Endothelial cell of umbilical vein (primary cell): ENCODE measurements around the gene SIGLEC10. TPM values are rescaled to one million over a fixed set of nuclear protein-coding genes. Genes with fewer than 3 reads are reported as not detected.
"Not testable (repeated sequence)": the region's sequence is repeated elsewhere in the genome, so short reads cannot be mapped to it uniquely, and the experiment has no call there.

Source experiments
- BruUV-seq: library from RNA; stranded (reverse); fragments of 400-500 nt; replicated peaks from 2 replicates; lab custom pipeline; 2021; lab: Mats Ljungman, UMichigan
- CTCF ChIA-PET: fragments of 300-600, 350-600 bp; sonication (Branson Sonifier 250); formaldehyde crosslinking; loops from one replicate; lab custom pipeline; 2021; ENCODE audit warnings: antibody characterized with exemption, inconsistent platforms; lab: Charles Lee
- POLR2A ChIA-PET: fragments of 300-600, 350-600 bp; sonication (Branson Sonifier 250); formaldehyde crosslinking; loops from one replicate; lab custom pipeline; 2021; ENCODE audit warnings: antibody characterized with exemption, inconsistent platforms; lab: Charles Lee
- DNase-seq: peaks from one replicate; pipeline ENCODE4 v3.0.0-alpha.2; 2011; ENCODE audit warnings: low read depth, low spot score
- FAIRE-seq: peaks from 2 replicates; lab custom pipeline; 2011; peaks lifted over from hg19 to GRCh38; lab: Jason Lieb, UNC
- H2AFZ ChIP-seq: 2 replicates; pipeline ENCODE4 v1.6.0; 2012; ENCODE audit warnings: low read depth, low read length, control low read depth, inconsistent platforms
- H3K27ac ChIP-seq: 2 replicates; pipeline ENCODE4 v1.5.1; 2011; ENCODE audit warnings: low read depth, mild to moderate bottlenecking, control low read depth, low read length, moderate library complexity; ENCODE audit not compliant: insufficient read depth
- H3K27me3 ChIP-seq, 2 experiments: 2 replicates each; pipeline versions ENCODE4 v1.6.0 to v1.6.1; 2011; ENCODE audit warnings: low read length in 2 of 2, mixed read lengths in 1 of 2; ENCODE audit not compliant: control insufficient read depth in 2 of 2, insufficient read depth in 2 of 2
- H3K36me3 ChIP-seq, 2 experiments: 2 replicates in 1 of 2; 3 replicates in 1 of 2; pipeline ENCODE4 v1.5.1; 2011; ENCODE audit warnings: low read length in 2 of 2, mild to moderate bottlenecking in 1 of 2, moderate library complexity in 1 of 2; ENCODE audit not compliant: control insufficient read depth in 2 of 2, insufficient read depth in 2 of 2; ENCODE audit errors: extremely low read depth in 1 of 2
- H3K4me1 ChIP-seq: 3 replicates; pipeline ENCODE4 v1.5.1; 2011; ENCODE audit warnings: mild to moderate bottlenecking, low read length; ENCODE audit not compliant: control insufficient read depth, insufficient read depth; ENCODE audit errors: extremely low read depth
- H3K4me2 ChIP-seq: 2 replicates; pipeline ENCODE4 v1.6.1; 2011; ENCODE audit warnings: low read length, control low read depth, mixed read lengths; ENCODE audit not compliant: insufficient read depth
- H3K4me3 ChIP-seq, 3 experiments: fragments of 200-600 bp in 1 of 3; sonication (generic), shearing (Covaris generic) in 1 of 3; replicated peaks in 1 of 3; 2 replicates each; pipeline ENCODE4 v1.5.1; 2011 to 2016; ENCODE audit warnings: control low read depth in 3 of 3, low read length in 3 of 3, mild to moderate bottlenecking in 2 of 3, inconsistent platforms in 1 of 3, low read depth in 1 of 3, moderate library complexity in 1 of 3; ENCODE audit not compliant: insufficient read depth in 1 of 3
- H3K79me2 ChIP-seq: 2 replicates; pipeline ENCODE4 v1.6.0; 2012; ENCODE audit warnings: low read length, inconsistent platforms; ENCODE audit not compliant: control insufficient read depth, insufficient read depth
- H3K9ac ChIP-seq: replicated peaks from 2 replicates; pipeline ENCODE3; 2011; ENCODE audit warnings: low read length, control low read depth; ENCODE audit not compliant: insufficient read depth; ENCODE audit errors: extremely low read depth
- H3K9me1 ChIP-seq: replicated peaks from 3 replicates; pipeline ENCODE4 v1.6.0; 2011; ENCODE audit warnings: mild to moderate bottlenecking, low read length; ENCODE audit not compliant: control insufficient read depth, insufficient read depth; ENCODE audit errors: extremely low read depth
- H3K9me3 ChIP-seq: replicated peaks from 2 replicates; pipeline ENCODE4 v1.5.1; 2012; ENCODE audit warnings: low read length, inconsistent platforms; ENCODE audit not compliant: control insufficient read depth, insufficient read depth
- H4K20me1 ChIP-seq: replicated peaks from 2 replicates; pipeline ENCODE3; 2011; ENCODE audit warnings: mild to moderate bottlenecking, low read length; ENCODE audit not compliant: control insufficient read depth, insufficient read depth; ENCODE audit errors: extremely low read depth
- CTCF ChIP-seq, 2 donors: IDR thresholded peaks; 1 replicate in 1 of 2; 2 replicates in 1 of 2; pipeline ENCODE4 v1.5.1; 2011; ENCODE audit warnings: low read length in 2 of 2, mild to moderate bottlenecking in 2 of 2, moderate library complexity in 2 of 2, control low read depth in 1 of 2, inconsistent platforms in 1 of 2, low read depth in 1 of 2; ENCODE audit not compliant: insufficient read depth in 1 of 2; ENCODE audit errors: extremely low read depth in 1 of 2
- EZH2 ChIP-seq: IDR thresholded peaks from 2 replicates; pipeline ENCODE4 v1.6.1; 2012; ENCODE audit warnings: borderline replicate concordance, low read depth, mild to moderate bottlenecking, moderate library complexity, low read length, inconsistent platforms; ENCODE audit not compliant: severe bottlenecking
- FOS ChIP-seq: IDR thresholded peaks from 2 replicates; pipeline ENCODE4 v1.6.1; 2011; ENCODE audit warnings: mild to moderate bottlenecking, low read length, moderate library complexity, borderline replicate concordance; ENCODE audit not compliant: insufficient read depth
- GATA2 ChIP-seq: IDR thresholded peaks from 2 replicates; pipeline ENCODE4 v1.7.0; 2011; ENCODE audit warnings: low read depth, mild to moderate bottlenecking, moderate library complexity, mixed read lengths, low read length; ENCODE audit not compliant: insufficient read length, insufficient read depth
- JUN ChIP-seq: IDR thresholded peaks from 2 replicates; pipeline ENCODE4 v1.6.1; 2011; ENCODE audit warnings: borderline replicate concordance, low read depth; ENCODE audit not compliant: insufficient read length, insufficient read depth
- MAX ChIP-seq: IDR thresholded peaks from 2 replicates; pipeline ENCODE4 v1.6.1; 2011; ENCODE audit not compliant: insufficient read depth, insufficient read length
- MYC ChIP-seq: IDR thresholded peaks from one replicate; pipeline ENCODE4 v1.6.1; 2011; ENCODE audit warnings: mild to moderate bottlenecking, low read depth, low read length
- POLR2A ChIP-seq: IDR thresholded peaks from 2 replicates; pipeline ENCODE4 v1.6.1; 2012; ENCODE audit warnings: low read depth, mild to moderate bottlenecking, control low read depth, low read length
- POLR2AphosphoS5 ChIP-seq: IDR thresholded peaks from 2 replicates; pipeline ENCODE4 v1.6.1; 2012; ENCODE audit warnings: low read depth, mild to moderate bottlenecking, control low read depth, low read length, moderate library complexity; ENCODE audit not compliant: insufficient read depth
- dilution Hi-C: fragments of 300-500 bp; cut with MboI; formaldehyde crosslinking; loops from one replicate; pipeline ENCODE4 v1.15.0; 2019; ENCODE audit warnings: low sequenced_read_pairs; ENCODE audit not compliant: extremely low pct_ligation_motif_present
- intact Hi-C: fragments of 100-400 bp; cut with micrococcal nuclease; formaldehyde crosslinking; loops from one replicate; pipeline ENCODE4 v1.10.0; 2022
- polyA plus RNA-seq, 4 experiments: library from polyadenylated mRNA; depleted of rRNA in 3 of 4; stranded (reverse) in 3 of 4; unstranded in 1 of 4; fragments of >200 nt; gene quantifications; 2 replicates each; pipeline versions ENCODE4 v1.2.1 to v1.2.3, GENCODE V29; 2011 to 2012; ENCODE audit warnings: missing spikeins in 1 of 4
- total RNA-seq: library from RNA; stranded (reverse); gene quantifications from 2 replicates; pipeline ENCODE4 v1.2.3, GENCODE V29; 2021

SIGLEC10 gene
- total and polyA plus RNA-seq, 2 donors (not counting 3 experiments of a cell fraction or from before 2014, with no cell fraction given): not detected

- no peaks in the 10 kb centered on the region for H3K36me3 ChIP-seq
- H4K20me1 ChIP-seq: no peaks in the 10 kb centered on the region
- BruUV-seq: no TSS peak
- intact Hi-C loops: no loop called here
- no peaks in the 10 kb centered on the region for H3K79me2 ChIP-seq
- H3K4me2 ChIP-seq: no peak overlapping the region
- ChIA-PET CTCF (interaction anchor here (0.9 to 3.1 kb wide), 4 partner anchors 10 to 243 kb away, joined by 3 to 10 read pairs (median 4); partner anchors contain the start of gene NKG7), POLR2A (no interaction called here)
- H3K4me1 ChIP-seq: no peaks in the 10 kb centered on the region
- H3K9me1 ChIP-seq: no peaks in the 10 kb centered on the region
- no peak overlapping the region for H3K9ac ChIP-seq
- no peak overlapping the region for H2AFZ ChIP-seq
- H3K9me3 ChIP-seq: no peaks in the 10 kb centered on the region
- no peak overlapping the region for H3K27ac ChIP-seq
- FAIRE-seq (no peak), DNase-seq (no peak)
- no peak for TF ChIP-seq GATA2
- no peak for TF ChIP-seq MAX
- no peak for TF ChIP-seq EZH2
- TF ChIP-seq CTCF (IDR thresholded peaks at IDR 0.05; ENCODE audit: extremely low read depth in 1 of 2, insufficient read depth in 1 of 2, low read depth in 1 of 2, low read length in 2 of 2): no peak
- no peak for TF ChIP-seq POLR2AphosphoS5
- TF ChIP-seq FOS: no peak
- TF ChIP-seq POLR2A: no peak
- no peak for TF ChIP-seq JUN
- no peak for TF ChIP-seq MYC
- H3K4me3 ChIP-seq: no peak overlapping the region
- dilution Hi-C loops: no loop called here
- no peaks in the 10 kb centered on the region for H3K27me3 ChIP-seq
Measured at GRCh38 chr19:51417810-51418157, 342 bp upstream of the SIGLEC10 start.

GRCh38 chr19:51416422-51416821 is 1.0 kb downstream of the SIGLEC10 start:
- H3K79me2 ChIP-seq, FAIRE-seq, intact Hi-C loops, H3K4me1 ChIP-seq, H3K4me3 ChIP-seq, H3K9me3 ChIP-seq, H3K4me2 ChIP-seq, H3K27ac ChIP-seq, H3K36me3 ChIP-seq, H3K27me3 ChIP-seq, BruUV-seq, H2AFZ ChIP-seq, DNase-seq, H4K20me1 ChIP-seq, H3K9ac ChIP-seq, POLR2A ChIA-PET, dilution Hi-C loops, H3K9me1 ChIP-seq: not testable (repeated sequence)
- CTCF ChIA-PET: interaction anchor here (3.1 kb wide), 1 partner anchor 245 kb away, joined by 10 read pairs; no protein-coding TSS in a partner anchor
